A673 (cell line): ENCODE measurements around the gene LCA5.

Experiments used
- EZH2 ChIP-seq: fragments of 200-600 bp; sonication (generic); IDR thresholded peaks from 2 replicates; pipeline ENCODE4 v1.6.1; 2017; ENCODE audit warnings: borderline replicate concordance, low read depth, mild to moderate bottlenecking, mixed read lengths, antibody characterized with exemption, low read length; ENCODE audit not compliant: poor library complexity, severe bottlenecking
- TF ChIP-seq, protein P1 (sequence below): fragments of 300-800, 200-600 bp; sonication (generic); conservative IDR thresholded peaks from 2 replicates; pipeline ENCODE4 v1.5.1; 2017; ENCODE audit warnings: low read depth, mild to moderate bottlenecking, antibody characterized with exemption, low read length, moderate library complexity, mixed read lengths

- TF ChIP-seq, protein P1, sequence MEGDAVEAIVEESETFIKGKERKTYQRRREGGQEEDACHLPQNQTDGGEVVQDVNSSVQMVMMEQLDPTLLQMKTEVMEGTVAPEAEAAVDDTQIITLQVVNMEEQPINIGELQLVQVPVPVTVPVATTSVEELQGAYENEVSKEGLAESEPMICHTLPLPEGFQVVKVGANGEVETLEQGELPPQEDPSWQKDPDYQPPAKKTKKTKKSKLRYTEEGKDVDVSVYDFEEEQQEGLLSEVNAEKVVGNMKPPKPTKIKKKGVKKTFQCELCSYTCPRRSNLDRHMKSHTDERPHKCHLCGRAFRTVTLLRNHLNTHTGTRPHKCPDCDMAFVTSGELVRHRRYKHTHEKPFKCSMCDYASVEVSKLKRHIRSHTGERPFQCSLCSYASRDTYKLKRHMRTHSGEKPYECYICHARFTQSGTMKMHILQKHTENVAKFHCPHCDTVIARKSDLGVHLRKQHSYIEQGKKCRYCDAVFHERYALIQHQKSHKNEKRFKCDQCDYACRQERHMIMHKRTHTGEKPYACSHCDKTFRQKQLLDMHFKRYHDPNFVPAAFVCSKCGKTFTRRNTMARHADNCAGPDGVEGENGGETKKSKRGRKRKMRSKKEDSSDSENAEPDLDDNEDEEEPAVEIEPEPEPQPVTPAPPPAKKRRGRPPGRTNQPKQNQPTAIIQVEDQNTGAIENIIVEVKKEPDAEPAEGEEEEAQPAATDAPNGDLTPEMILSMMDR, result no peak
- no peak for TF ChIP-seq EZH2
Measured at GRCh38 chr6:79498842-79499241, 38.4 kb downstream of the LCA5 start.
